ENCODE measurements around the gene ITPRID1.

The ITPRID1 gene

GRCh38 chr7:31633467-31633866 lies 119.6 kb downstream of the ITPRID1 start:
- no peak for DNase-seq (ENCODE audit: low read depth in 3 of 3, low spot score in 1 of 3)

GRCh38 chr7:31633894-31634494 lies 120.1 kb downstream of the ITPRID1 start:
- DNase-seq (ENCODE audit: low read depth in 3 of 3, low spot score in 1 of 3) = no peak

- DNase-seq (ENCODE audit: low read depth in 3 of 3, low spot score in 1 of 3) = no peak
Observed at GRCh38 chr7:31640381-31640780, 126.5 kb downstream of the ITPRID1 start.

- no peak for DNase-seq (ENCODE audit: low read depth in 3 of 3, low spot score in 1 of 3)
Observed at GRCh38 chr7:31642681-31643115, 128.8 kb downstream of the ITPRID1 start.

GRCh38 chr7:31646942-31647341 lies 133.1 kb downstream of the ITPRID1 start:
- DNase-seq (ENCODE audit: low read depth in 3 of 3, low spot score in 1 of 3) = no peak

GRCh38 chr7:31647511-31647910 lies 133.6 kb downstream of the ITPRID1 start:
- no peak for DNase-seq (ENCODE audit: low read depth in 3 of 3, low spot score in 1 of 3)

GRCh38 chr7:31648288-31648687 lies 134.4 kb downstream of the ITPRID1 start:
- DNase-seq (ENCODE audit: low read depth in 3 of 3, low spot score in 1 of 3) = no peak

- no peak for DNase-seq (ENCODE audit: low read depth in 3 of 3, low spot score in 1 of 3)
Observed at GRCh38 chr7:31648880-31649279, 135.0 kb downstream of the ITPRID1 start.

GRCh38 chr7:31651234-31652062 lies 137.6 kb downstream of the ITPRID1 start:
- no peak for DNase-seq (ENCODE audit: low read depth in 3 of 3, low spot score in 1 of 3)

- DNase-seq (ENCODE audit: low read depth in 3 of 3, low spot score in 1 of 3) = no peak
Observed at GRCh38 chr7:31652063-31652326, 138.1 kb downstream of the ITPRID1 start.

GRCh38 chr7:31663072-31663471 lies 149.2 kb downstream of the ITPRID1 start:
- DNase-seq (ENCODE audit: low read depth in 3 of 3, low spot score in 1 of 3) = no peak

GRCh38 chr7:31664890-31665289 lies 151.0 kb downstream of the ITPRID1 start:
- no peak for DNase-seq (ENCODE audit: low read depth in 3 of 3, low spot score in 1 of 3)

GRCh38 chr7:31665546-31665945 lies 151.7 kb downstream of the ITPRID1 start:
- no peak for DNase-seq (ENCODE audit: low read depth in 3 of 3, low spot score in 1 of 3)

GRCh38 chr7:31669461-31669860 lies 155.6 kb downstream of the ITPRID1 start:
- no peak for DNase-seq (ENCODE audit: low read depth in 3 of 3, low spot score in 1 of 3)

- DNase-seq (ENCODE audit: low read depth in 3 of 3, low spot score in 1 of 3) = no peak
Observed at GRCh38 chr7:31679574-31680305, 165.8 kb downstream of the ITPRID1 start.

GRCh38 chr7:31683445-31684225 lies 169.7 kb downstream of the ITPRID1 start:
- DNase-seq (ENCODE audit: low read depth in 3 of 3, low spot score in 1 of 3) = no peak

- no peak for DNase-seq (ENCODE audit: low read depth in 3 of 3, low spot score in 1 of 3)
Observed at GRCh38 chr7:31687024-31687748, 173.3 kb downstream of the ITPRID1 start, which contains the start of gene PPP1R17. TSS of gene PPP1R17 (plus strand) at chr7:31687215. CDS start at chr7:31692442, 5,227 bp downstream.

GRCh38 chr7:31688372-31688771 lies 174.5 kb downstream of the ITPRID1 start:
- DNase-seq (ENCODE audit: low read depth in 3 of 3, low spot score in 1 of 3) = no peak

GRCh38 chr7:31688996-31689395 lies 175.1 kb downstream of the ITPRID1 start:
- no peak for DNase-seq (ENCODE audit: low read depth in 3 of 3, low spot score in 1 of 3)

GRCh38 chr7:31690935-31691334 lies 177.0 kb downstream of the ITPRID1 start:
- DNase-seq (ENCODE audit: low read depth in 3 of 3, low spot score in 1 of 3) = no peak

- DNase-seq (ENCODE audit: low read depth in 3 of 3, low spot score in 1 of 3) = no peak
Observed at GRCh38 chr7:31692451-31692850, 178.6 kb downstream of the ITPRID1 start.
